Measurements from ENCODE around the gene SHOX. TPM values are rescaled to one million over a fixed set of nuclear protein-coding genes. Genes with fewer than 3 reads are reported as not detected.

SHOX gene
- total RNA-seq, 5 donors from 2014 or later (not counting 1 experiment from before 2014, with no cell fraction given): not detected

GRCh38 chrX:642436-643240 lies 12.0 kb downstream of the SHOX start:
- H3K4me3 Mint-ChIP-seq: no peak overlapping the region

GRCh38 chrX:643241-643595 lies 12.6 kb downstream of the SHOX start:
- H3K4me1 Mint-ChIP-seq: peaks cover 1 to 2% (median 2%) of the 10 kb centered on the region in 3 donors
- Histone ChIP-seq H3K9me3 (no peaks in the 10 kb centered on the region), H3K27me3 (replicated peaks in 1 of 2; ENCODE audit: control insufficient read depth in 2 of 2, extremely low read depth in 1 of 2, insufficient read depth in 2 of 2, low read length in 1 of 2) (peaks cover 4 to 48% of the 10 kb centered on the region in 2 experiments), H3K36me3 (ENCODE audit: control insufficient read depth in 2 of 2, extremely low read depth in 1 of 2, insufficient read depth in 1 of 2, low read length in 1 of 2) (no peaks in the 10 kb centered on the region), H3K27ac (ENCODE audit: low read length) (no peak overlapping the region), H3K4me1 (ENCODE audit: control insufficient read depth in 1 of 2, extremely low read depth in 1 of 2, insufficient read depth in 2 of 2, low read length in 2 of 2) (no peaks in the 10 kb centered on the region), H3K4me3 (ENCODE audit: control insufficient read depth in 1 of 2, extremely low read depth in 1 of 2, low read length in 1 of 2) (no peak overlapping the region)
- H3K9me3 Mint-ChIP-seq: no peaks in the 10 kb centered on the region
- H3K27me3 Mint-ChIP-seq: peaks cover 21 to 53% of the 10 kb centered on the region in 2 donors
- H3K36me3 Mint-ChIP-seq: no peaks in the 10 kb centered on the region
- no peak for DNase-seq
- WGBS (ENCODE audit: insufficient coverage): 62% methylated on average over 7 of the region's 7 CpGs
- ChIA-PET CTCF (no interaction called here), POLR2A (no interaction called here)
- ATAC-seq (replicated peaks in 1 of 4): no peak
- no peak overlapping the region for H3K4me3 Mint-ChIP-seq
- no peak overlapping the region for H3K27ac Mint-ChIP-seq

More at GRCh38 chrX:642436-643240, 12.0 kb downstream of the SHOX start:
- Histone ChIP-seq H3K27me3 (replicated peaks in 1 of 2; ENCODE audit: control insufficient read depth in 2 of 2, extremely low read depth in 1 of 2, insufficient read depth in 2 of 2, low read length in 1 of 2) (peaks cover 8 to 51% of the 10 kb centered on the region in 2 experiments), H3K9me3 (no peaks in the 10 kb centered on the region), H3K4me3 (ENCODE audit: control insufficient read depth in 1 of 2, extremely low read depth in 1 of 2, low read length in 1 of 2) (no peak overlapping the region), H3K36me3 (ENCODE audit: control insufficient read depth in 2 of 2, extremely low read depth in 1 of 2, insufficient read depth in 1 of 2, low read length in 1 of 2) (no peaks in the 10 kb centered on the region), H3K27ac (ENCODE audit: low read length) (no peak overlapping the region), H3K4me1 (ENCODE audit: control insufficient read depth in 1 of 2, extremely low read depth in 1 of 2, insufficient read depth in 2 of 2, low read length in 2 of 2) (no peaks in the 10 kb centered on the region)
- ATAC-seq (replicated peaks in 1 of 4): no peak
- CTCF ChIA-PET: no interaction called here
- POLR2A ChIA-PET: no interaction called here
- no peak for DNase-seq
- Mint-ChIP-seq H3K36me3 (no peaks in the 10 kb centered on the region), H3K9me3 (no peaks in the 10 kb centered on the region), H3K27me3 (peaks cover 27 to 59% of the 10 kb centered on the region in 2 donors), H3K4me1 (peaks cover 7 to 8% (median 8%) of the 10 kb centered on the region in 3 donors), H3K27ac (no peak overlapping the region)
- WGBS (ENCODE audit: insufficient coverage): 21% methylated on average over 21 of the region's 24 CpGs

GRCh38 chrX:643911-644303 lies 13.3 kb downstream of the SHOX start:
- Mint-ChIP-seq H3K27me3 (peaks cover 19 to 46% of the 10 kb centered on the region in 2 donors), H3K36me3 (no peaks in the 10 kb centered on the region), H3K27ac (no peak overlapping the region), H3K9me3 (no peaks in the 10 kb centered on the region), H3K4me3 (no peak overlapping the region), H3K4me1 (peaks cover 0 to 2% (median 2%) of the 10 kb centered on the region in 3 donors)
- ATAC-seq (replicated peaks in 1 of 4) (no peak), DNase-seq (no peak)
- Histone ChIP-seq H3K36me3 (ENCODE audit: control insufficient read depth in 2 of 2, extremely low read depth in 1 of 2, insufficient read depth in 1 of 2, low read length in 1 of 2) (no peaks in the 10 kb centered on the region), H3K4me1 (ENCODE audit: control insufficient read depth in 1 of 2, extremely low read depth in 1 of 2, insufficient read depth in 2 of 2, low read length in 2 of 2) (no peaks in the 10 kb centered on the region), H3K27ac (ENCODE audit: low read length) (no peak overlapping the region), H3K27me3 (replicated peaks in 1 of 2; ENCODE audit: control insufficient read depth in 2 of 2, extremely low read depth in 1 of 2, insufficient read depth in 2 of 2, low read length in 1 of 2) (peaks cover 4 to 41% of the 10 kb centered on the region in 2 experiments), H3K9me3 (no peaks in the 10 kb centered on the region), H3K4me3 (ENCODE audit: control insufficient read depth in 1 of 2, extremely low read depth in 1 of 2, low read length in 1 of 2) (no peak overlapping the region)
- ChIA-PET CTCF (no interaction called here), POLR2A (no interaction called here)
- WGBS (ENCODE audit: insufficient coverage): 6% methylated on average over 15 of the region's 19 CpGs

- H3K9me3 ChIP-seq: no peaks in the 10 kb centered on the region
- H3K4me3 ChIP-seq (ENCODE audit: control insufficient read depth in 1 of 2, extremely low read depth in 1 of 2, low read length in 1 of 2): no peak overlapping the region
- CTCF ChIA-PET: no interaction called here
- WGBS (ENCODE audit: insufficient coverage): 10% methylated on average over 77 of the region's 95 CpGs
- peaks cover 4 to 37% of the 10 kb centered on the region in 2 experiments for H3K27me3 ChIP-seq (replicated peaks in 1 of 2; ENCODE audit: control insufficient read depth in 2 of 2, extremely low read depth in 1 of 2, insufficient read depth in 2 of 2, low read length in 1 of 2)
- H3K4me1 ChIP-seq (ENCODE audit: control insufficient read depth in 1 of 2, extremely low read depth in 1 of 2, insufficient read depth in 2 of 2, low read length in 2 of 2): no peaks in the 10 kb centered on the region
- H3K27ac ChIP-seq (ENCODE audit: low read length): no peak overlapping the region
- DNase-seq: no peak
- Mint-ChIP-seq H3K27ac (no peak overlapping the region), H3K9me3 (no peaks in the 10 kb centered on the region), H3K4me3 (no peak overlapping the region), H3K27me3 (peaks cover 13 to 39% of the 10 kb centered on the region in 2 donors), H3K4me1 (peaks cover 0 to 2% (median 2%) of the 10 kb centered on the region in 3 donors), H3K36me3 (no peaks in the 10 kb centered on the region)
- ATAC-seq (replicated peaks in 1 of 4): no peak
- H3K36me3 ChIP-seq (ENCODE audit: control insufficient read depth in 2 of 2, extremely low read depth in 1 of 2, insufficient read depth in 1 of 2, low read length in 1 of 2): no peaks in the 10 kb centered on the region
- POLR2A ChIA-PET: no interaction called here
These were observed 14.0 kb downstream of the SHOX start for GRCh38 chrX:644304-645281.

- H3K9me3 Mint-ChIP-seq: no peaks in the 10 kb centered on the region
- 39% methylated on average over 3 of the region's 3 CpGs for WGBS (ENCODE audit: insufficient coverage)
- Histone ChIP-seq H3K27ac (ENCODE audit: low read length) (no peak overlapping the region), H3K36me3 (ENCODE audit: control insufficient read depth in 2 of 2, extremely low read depth in 1 of 2, insufficient read depth in 1 of 2, low read length in 1 of 2) (no peaks in the 10 kb centered on the region), H3K4me1 (ENCODE audit: control insufficient read depth in 1 of 2, extremely low read depth in 1 of 2, insufficient read depth in 2 of 2, low read length in 2 of 2) (no peaks in the 10 kb centered on the region), H3K9me3 (no peaks in the 10 kb centered on the region), H3K27me3 (replicated peaks in 1 of 2; ENCODE audit: control insufficient read depth in 2 of 2, extremely low read depth in 1 of 2, insufficient read depth in 2 of 2, low read length in 1 of 2) (peaks cover under 1 to 27% of the 10 kb centered on the region in 2 experiments), H3K4me3 (ENCODE audit: control insufficient read depth in 1 of 2, extremely low read depth in 1 of 2, low read length in 1 of 2) (no peak overlapping the region)
- CTCF ChIA-PET: no interaction called here
- H3K27me3 Mint-ChIP-seq: peaks cover 7 to 23% of the 10 kb centered on the region in 2 donors
- H3K36me3 Mint-ChIP-seq: no peaks in the 10 kb centered on the region
- ATAC-seq (replicated peaks in 1 of 4): no peak
- POLR2A ChIA-PET: no interaction called here
- DNase-seq: no peak
- peaks cover 0 to 2% (median 2%) of the 10 kb centered on the region in 3 donors for H3K4me1 Mint-ChIP-seq
- H3K27ac Mint-ChIP-seq: no peak overlapping the region
- no peak overlapping the region for H3K4me3 Mint-ChIP-seq
These were observed 15.6 kb downstream of the SHOX start for GRCh38 chrX:646228-646495.

GRCh38 chrX:646796-647195 lies 16.2 kb downstream of the SHOX start:
- WGBS (ENCODE audit: insufficient coverage): 49% methylated on average over 3 of the region's 9 CpGs
- Histone ChIP-seq H3K4me1 (ENCODE audit: control insufficient read depth in 1 of 2, extremely low read depth in 1 of 2, insufficient read depth in 2 of 2, low read length in 2 of 2) (no peaks in the 10 kb centered on the region), H3K27ac (ENCODE audit: low read length) (no peak overlapping the region), H3K36me3 (ENCODE audit: control insufficient read depth in 2 of 2, extremely low read depth in 1 of 2, insufficient read depth in 1 of 2, low read length in 1 of 2) (no peaks in the 10 kb centered on the region), H3K4me3 (ENCODE audit: control insufficient read depth in 1 of 2, extremely low read depth in 1 of 2, low read length in 1 of 2) (no peak overlapping the region), H3K27me3 (replicated peaks in 1 of 2; ENCODE audit: control insufficient read depth in 2 of 2, extremely low read depth in 1 of 2, insufficient read depth in 2 of 2, low read length in 1 of 2) (peaks cover 0 to 23% of the 10 kb centered on the region in 2 experiments), H3K9me3 (no peaks in the 10 kb centered on the region)
- no peak for ATAC-seq (replicated peaks in 1 of 4)
- Mint-ChIP-seq H3K27me3 (peaks cover 7 to 18% of the 10 kb centered on the region in 2 donors), H3K4me1 (peaks cover 0 to 2% (median 2%) of the 10 kb centered on the region in 3 donors), H3K36me3 (no peaks in the 10 kb centered on the region), H3K4me3 (no peak overlapping the region), H3K9me3 (no peaks in the 10 kb centered on the region), H3K27ac (no peak overlapping the region)
- POLR2A ChIA-PET: no interaction called here
- CTCF ChIA-PET: no interaction called here
- DNase-seq: no peak

All from T-cell (primary cell).